A673 (cell line): Measurements from ENCODE around the gene NDRG4.

Experiments
- EZH2 ChIP-seq: fragments of 200-600 bp; sonication (generic); IDR thresholded peaks from 2 replicates; pipeline ENCODE4 v1.6.1; 2017; ENCODE audit warnings: borderline replicate concordance, low read depth, mild to moderate bottlenecking, mixed read lengths, antibody characterized with exemption, low read length; ENCODE audit not compliant: poor library complexity, severe bottlenecking
- TF ChIP-seq, protein P1 (sequence below): fragments of 300-800, 200-600 bp; sonication (generic); conservative IDR thresholded peaks from 2 replicates; pipeline ENCODE4 v1.5.1; 2017; ENCODE audit warnings: low read depth, mild to moderate bottlenecking, antibody characterized with exemption, low read length, moderate library complexity, mixed read lengths

DNA sequence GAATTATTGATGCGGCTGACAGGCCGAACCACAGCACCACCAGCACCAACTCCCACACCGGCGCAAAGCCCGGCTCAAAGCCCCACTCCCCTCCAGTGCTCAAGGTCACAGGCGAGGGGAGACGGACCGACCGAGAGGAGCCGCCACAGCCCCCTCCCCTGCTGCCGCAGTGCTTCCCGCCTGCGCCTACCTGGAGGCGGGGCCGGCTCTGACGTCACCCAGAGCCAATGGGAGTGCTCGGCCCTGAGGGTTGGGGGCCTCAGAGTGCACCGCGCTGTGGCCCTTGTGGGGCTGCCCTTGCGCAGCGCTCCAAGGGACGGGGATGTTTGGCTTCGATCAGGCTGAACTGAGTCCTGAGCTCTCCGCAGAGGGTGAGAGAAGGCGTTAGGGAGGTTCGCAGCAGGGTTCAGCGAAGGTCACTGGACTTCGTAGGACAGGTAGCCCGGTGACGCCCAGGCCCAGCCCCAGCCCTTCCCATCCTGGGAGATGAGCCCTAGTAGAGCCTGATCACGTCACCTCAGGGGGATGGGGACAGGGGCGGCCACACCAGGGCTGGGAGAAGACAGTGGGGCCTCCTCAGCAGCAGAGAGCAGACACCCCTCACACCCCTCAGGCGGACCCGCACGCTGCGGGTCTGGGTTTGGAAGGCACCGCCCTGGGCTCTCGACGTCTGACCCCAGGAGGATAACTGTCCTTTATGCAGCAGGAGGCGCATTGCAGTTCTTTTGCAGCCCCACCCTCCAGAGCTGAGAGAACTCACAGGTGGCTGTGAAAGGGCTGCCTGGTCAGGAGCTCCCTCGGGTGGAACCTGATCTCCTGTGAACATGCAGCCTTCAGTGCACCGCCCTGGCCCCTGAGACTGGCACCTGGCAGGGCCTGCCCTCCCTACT, 1.5 kb downstream of the NDRG4 start:
- TF ChIP-seq, protein P1, sequence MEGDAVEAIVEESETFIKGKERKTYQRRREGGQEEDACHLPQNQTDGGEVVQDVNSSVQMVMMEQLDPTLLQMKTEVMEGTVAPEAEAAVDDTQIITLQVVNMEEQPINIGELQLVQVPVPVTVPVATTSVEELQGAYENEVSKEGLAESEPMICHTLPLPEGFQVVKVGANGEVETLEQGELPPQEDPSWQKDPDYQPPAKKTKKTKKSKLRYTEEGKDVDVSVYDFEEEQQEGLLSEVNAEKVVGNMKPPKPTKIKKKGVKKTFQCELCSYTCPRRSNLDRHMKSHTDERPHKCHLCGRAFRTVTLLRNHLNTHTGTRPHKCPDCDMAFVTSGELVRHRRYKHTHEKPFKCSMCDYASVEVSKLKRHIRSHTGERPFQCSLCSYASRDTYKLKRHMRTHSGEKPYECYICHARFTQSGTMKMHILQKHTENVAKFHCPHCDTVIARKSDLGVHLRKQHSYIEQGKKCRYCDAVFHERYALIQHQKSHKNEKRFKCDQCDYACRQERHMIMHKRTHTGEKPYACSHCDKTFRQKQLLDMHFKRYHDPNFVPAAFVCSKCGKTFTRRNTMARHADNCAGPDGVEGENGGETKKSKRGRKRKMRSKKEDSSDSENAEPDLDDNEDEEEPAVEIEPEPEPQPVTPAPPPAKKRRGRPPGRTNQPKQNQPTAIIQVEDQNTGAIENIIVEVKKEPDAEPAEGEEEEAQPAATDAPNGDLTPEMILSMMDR: no peak
- no peak for TF ChIP-seq EZH2
